Endometrium (tissue), 2 donors: ENCODE data around the gene ITGB8.

Experiments used
- FAIRE-seq: peaks from 2 replicates; lab custom pipeline; 2012; peaks lifted over from hg19 to GRCh38; lab: Jason Lieb, UNC
- donor health status: control.
- donor health status: control.

The ITGB8 gene

GRCh38 chr7:20310301-20310700, 20.4 kb upstream of the ITGB8 start:
- FAIRE-seq = peak; percentile 51

DNA sequence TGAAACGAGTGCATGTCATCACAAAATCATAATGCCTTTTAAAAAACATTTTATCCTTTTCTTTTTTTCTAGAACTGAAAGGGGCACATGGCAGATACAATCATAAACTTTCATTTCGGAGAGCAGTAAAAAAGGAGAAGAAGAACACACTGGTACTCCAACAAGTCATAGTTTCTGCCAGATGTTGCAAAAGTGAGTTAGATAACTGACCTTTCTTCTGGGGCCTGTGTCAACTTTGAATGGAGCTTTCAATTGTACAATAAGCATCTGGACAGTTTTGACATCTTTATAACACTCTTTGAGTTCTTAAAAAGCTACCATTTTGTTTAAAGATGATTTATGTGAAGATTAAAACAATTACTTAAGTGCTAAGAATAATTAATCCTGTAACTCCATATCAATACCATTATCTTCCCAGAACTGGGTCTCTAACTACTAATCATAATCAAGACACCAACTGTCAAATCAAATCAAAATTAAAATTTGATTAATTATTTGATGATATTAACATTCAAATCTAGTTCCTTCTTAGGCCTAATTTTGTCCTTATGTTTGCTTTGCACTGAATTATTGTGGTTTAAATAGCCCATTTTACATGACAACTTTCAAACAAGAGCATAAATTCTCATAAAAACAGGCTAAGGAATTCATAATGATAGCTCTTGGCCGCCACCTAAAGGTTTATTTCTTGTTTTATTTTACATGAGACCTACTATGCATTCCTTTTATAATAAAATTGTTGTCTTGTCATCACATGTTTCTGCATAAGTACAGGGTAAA, 19.5 kb upstream of the ITGB8 start:
- peak; percentile 99 for FAIRE-seq

- FAIRE-seq = no peak
These were observed 19.0 kb upstream of the ITGB8 start for GRCh38 chr7:20311743-20312042.

DNA sequence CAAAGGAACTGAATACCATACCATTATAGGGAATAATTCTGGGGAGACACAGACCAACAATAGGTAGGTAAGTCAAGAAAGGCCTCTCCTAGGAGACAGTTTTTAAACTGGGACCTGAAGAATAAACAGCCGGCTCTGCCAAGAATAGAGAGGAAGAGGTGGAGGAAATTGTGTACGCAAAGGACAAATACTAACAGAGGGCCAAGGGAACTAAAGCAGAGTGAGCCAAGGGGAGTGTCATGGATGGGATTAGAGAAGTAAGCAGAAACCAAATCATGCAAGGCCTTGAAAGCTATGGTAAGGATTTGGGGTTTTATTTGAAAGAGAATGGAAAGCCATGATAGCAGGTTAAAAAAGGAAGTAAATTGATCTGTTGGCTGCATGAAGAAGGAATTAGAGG, 18.1 kb upstream of the ITGB8 start:
- FAIRE-seq = peak; percentile 12

DNA sequence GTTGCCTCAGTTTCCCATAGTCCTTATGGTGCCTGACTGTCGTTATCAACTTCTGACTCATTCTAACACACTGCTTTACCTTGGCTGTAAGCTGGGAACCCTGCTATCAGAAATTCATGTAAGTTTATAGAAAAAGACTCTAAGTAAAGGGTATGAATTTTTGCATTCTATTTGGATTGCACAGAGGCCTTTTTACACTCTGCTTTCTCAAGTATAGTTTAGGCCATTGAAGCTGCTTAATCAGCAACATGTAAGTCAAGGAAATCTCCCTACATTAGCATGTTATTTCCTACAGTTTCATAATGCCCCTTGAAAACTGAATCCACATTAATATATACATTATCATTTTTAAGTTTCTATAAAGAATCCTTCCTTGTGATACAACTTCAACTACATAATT, 17.1 kb upstream of the ITGB8 start:
- no peak for FAIRE-seq

GRCh38 chr7:20314198-20314597, 16.5 kb upstream of the ITGB8 start:
- peak; percentile 84 for FAIRE-seq

DNA sequence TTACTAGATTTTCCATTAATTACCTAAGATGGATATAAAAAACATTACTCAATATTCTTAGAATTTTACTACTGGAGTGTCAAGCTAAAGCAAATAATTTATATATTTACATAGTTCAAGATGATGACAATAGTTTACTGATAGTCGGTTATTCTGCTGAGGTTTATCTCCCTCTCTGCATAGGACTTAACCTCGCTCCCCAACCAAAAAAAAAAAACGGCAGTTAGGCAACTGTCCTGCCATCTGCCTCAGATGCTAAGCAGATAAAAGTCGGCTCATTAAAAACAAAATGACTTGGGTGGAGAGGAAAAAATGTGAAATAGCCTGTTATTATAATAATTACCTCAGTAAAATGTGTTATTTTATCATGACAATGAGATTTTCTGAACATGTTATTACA, 14.0 kb upstream of the ITGB8 start:
- FAIRE-seq = peak; percentile 98

- no peak for FAIRE-seq
These were observed 13.3 kb upstream of the ITGB8 start for GRCh38 chr7:20317413-20317812.

DNA sequence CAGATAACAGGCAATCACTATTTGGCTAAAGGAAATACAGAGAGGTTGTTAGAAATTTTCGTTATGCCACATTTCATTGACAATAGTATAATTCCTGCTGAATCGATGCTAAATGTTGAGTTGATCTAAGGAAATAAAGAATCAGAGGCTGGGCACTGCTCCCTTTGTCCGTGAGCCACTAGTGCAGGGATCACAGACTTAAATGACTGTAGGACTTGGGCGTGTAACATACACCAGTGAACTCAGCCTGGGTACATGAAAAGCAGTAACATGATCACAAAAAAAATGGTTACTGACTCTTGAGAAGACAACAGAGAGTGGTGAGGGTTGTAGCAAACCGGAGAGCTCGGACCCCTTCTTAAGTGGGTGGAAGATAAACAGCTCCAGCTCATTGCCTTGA, 11.8 kb upstream of the ITGB8 start:
- FAIRE-seq = no peak

DNA sequence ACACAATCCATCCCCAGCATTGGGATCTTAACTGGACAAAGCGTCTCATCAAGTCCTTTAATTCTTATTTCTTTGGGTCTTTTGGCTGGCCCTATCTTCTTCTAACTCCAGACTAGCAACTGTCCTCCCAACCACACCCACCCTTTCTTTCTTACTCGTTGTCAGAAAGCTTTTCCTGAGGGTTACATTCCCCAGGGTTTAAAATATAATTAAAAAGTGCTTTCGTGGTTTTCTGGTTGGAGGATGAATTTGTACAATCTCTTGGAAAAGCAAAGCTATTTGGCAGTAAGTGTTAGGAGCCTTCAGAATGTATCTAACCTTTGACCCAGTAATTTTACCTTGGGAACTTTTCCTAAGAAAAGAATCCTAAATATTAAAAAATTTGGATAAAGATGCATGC, 10.4 kb upstream of the ITGB8 start:
- FAIRE-seq = no peak

- FAIRE-seq = no peak
These were observed 9.9 kb upstream of the ITGB8 start for GRCh38 chr7:20320786-20321185.

DNA sequence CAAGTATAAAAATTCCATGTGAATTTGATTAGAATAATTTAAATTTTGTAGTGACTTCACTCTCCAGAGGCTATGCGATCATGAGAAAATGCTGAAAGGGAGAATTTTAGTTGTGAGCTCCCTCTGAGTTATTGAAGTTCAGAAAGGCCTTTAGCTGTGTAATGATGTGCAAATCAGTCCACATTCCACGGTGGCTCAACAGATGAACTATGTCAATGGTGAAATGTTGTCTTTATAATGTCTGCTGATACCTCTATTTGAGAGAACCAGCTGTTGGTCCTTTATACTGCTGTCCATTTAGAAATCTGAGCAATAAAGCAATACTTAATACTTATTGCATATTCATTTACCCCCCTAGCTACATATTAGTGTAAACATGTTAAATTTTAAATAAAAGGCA, 7.1 kb upstream of the ITGB8 start:
- no peak for FAIRE-seq

DNA sequence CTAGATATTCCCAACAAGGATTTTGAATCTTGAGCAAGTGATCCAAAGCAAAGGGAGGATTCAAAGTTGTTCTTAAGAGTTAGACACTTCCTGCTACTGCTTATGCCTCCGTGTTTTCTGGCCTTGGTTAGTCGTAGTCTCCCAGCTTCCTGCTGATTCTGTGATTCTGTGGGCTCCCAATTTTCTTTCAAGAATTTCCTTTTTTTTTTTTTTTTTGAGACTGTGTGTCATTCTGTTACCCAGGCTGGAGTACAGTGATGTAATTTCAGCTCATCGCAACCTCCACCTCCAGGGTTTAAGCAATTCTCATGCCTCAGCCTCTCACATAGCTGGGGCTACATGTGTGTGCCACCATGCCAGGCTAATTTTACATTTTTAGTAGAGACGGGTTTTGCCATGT, 4.4 kb upstream of the ITGB8 start:
- FAIRE-seq = no peak

DNA sequence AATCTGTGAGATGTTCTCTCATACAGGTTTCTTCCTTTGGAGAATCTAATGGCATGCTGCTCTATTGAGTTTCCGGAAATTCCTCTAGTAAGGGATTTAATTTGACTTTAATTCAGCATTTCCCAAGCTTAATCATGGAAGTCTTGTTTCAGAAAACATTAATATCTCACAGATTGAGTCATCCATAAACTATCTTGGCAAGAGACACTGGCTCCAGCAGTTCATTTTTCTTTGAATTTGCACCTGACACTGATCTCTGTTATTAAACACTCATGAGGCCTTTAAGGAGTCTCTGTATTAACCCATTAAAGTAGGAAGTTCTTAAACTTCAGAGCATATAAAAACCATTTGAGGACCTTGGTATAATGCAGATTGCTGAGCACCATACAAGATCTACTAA, 3.6 kb upstream of the ITGB8 start:
- no peak for FAIRE-seq

DNA sequence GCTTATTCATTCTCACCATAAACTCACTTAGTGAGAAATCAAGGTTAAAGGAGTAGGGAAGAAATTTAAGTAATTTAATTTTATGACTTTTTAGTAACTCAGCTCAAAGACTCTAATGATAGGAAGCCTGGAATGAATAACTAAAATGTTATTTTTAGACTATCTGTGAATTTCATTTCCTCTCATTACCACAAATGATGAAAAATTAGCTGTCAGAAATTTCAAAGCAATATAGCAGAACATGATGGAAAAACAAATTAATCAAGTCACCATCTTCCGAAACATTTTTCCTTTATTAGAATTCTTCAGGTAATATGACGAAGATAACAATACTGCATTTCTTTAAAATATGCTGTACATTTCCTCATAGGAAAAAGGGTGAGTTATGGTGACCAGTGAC, 2.7 kb upstream of the ITGB8 start:
- FAIRE-seq = no peak

DNA sequence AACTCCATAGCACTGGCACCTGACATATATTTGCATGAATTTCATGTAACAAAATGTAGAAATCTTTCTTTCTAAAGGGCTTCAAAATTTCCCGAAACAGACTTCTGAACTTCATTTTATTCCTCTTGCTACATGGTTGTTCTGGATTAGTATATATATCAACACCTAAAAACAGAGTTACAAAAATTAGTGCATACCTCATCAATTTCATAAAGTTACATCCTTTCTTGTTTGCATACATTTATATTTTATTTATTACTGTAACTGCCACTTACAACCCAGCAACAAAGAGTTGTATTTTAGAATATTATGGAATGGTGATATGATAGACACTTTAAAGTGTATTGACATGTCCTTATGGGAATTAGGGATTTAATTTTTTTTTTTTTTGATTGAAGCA, 2.0 kb upstream of the ITGB8 start:
- peak; percentile 8 for FAIRE-seq

DNA sequence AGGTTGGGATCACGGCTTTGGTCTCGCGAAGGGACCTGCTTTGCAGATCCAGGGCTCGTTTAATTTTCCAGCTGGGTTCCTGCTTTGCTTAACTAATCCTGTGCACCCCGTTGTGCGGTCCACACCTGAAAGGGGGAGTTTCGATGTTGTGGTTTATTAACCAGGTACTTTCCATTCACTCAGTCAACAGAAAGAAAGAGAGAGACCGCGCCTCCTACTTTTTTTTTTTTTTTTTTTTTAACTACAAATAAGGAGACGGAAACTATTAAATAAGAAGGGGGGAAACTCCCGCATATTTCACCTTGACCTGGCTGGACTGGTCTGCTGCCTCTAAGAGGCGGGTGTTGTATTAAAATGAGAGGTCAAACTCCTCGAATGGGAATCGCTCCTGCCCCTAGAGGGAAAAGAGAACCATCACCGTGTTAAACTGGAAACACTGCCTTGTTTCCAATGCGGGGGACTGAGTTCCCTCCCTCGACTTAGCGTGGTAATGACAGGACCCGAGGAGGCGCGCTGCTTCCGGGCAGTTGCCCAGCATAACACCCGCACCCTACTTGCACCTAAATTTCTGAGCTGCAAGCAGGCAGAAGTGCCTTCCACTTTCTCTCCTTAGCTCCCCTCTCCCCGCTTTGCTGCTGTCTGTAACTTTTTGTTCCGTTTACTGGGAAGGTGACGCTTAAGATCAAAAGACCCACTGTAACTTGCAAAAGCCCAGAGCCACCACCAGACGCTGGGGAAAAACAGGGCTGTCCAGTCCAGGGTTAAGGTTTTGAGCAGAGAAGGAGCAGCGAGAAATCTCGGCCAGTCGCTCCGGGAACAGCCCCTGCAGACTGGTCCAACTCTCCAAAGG, 1.1 kb upstream of the ITGB8 start:
- FAIRE-seq = peak; percentile 63

- no peak for FAIRE-seq
These were observed 519 bp downstream of the ITGB8 start for GRCh38 chr7:20330928-20331909.

GRCh38 chr7:20331910-20332813, 1.5 kb downstream of the ITGB8 start:
- FAIRE-seq = peak; percentile 12

- no peak for FAIRE-seq
These were observed 7.6 kb downstream of the ITGB8 start for GRCh38 chr7:20338285-20338684.

DNA sequence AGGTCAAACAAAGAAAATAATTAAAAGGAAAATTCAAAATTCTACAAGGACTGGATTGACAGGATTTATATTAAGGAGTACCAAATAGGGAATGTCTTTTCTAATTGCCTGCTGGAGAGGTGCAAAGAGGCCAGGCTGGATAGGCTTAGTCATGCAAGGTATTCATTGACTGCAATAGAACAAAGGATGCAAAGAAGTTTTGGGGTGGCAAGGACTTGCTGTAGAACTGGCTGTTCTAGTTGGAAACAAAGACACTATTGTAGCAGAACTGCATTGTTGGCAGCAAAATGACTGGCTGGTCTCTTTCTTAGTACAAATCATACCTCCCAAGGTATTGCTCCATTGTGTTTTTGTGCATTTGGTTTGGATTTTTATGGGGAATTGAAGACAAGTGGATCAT, 10.1 kb downstream of the ITGB8 start:
- FAIRE-seq = no peak

GRCh38 chr7:20343205-20343604, 12.5 kb downstream of the ITGB8 start:
- no peak for FAIRE-seq
